Astrocyte (in vitro differentiated cells and primary cell): Measurements from ENCODE around the gene EIF2D. TPM values are rescaled to one million over a fixed set of nuclear protein-coding genes. Genes with fewer than 3 reads are reported as not detected.

ENCODE experiments used
- DNase-seq: peaks from one replicate; pipeline ENCODE4 v3.0.0-alpha.2; 2010; ENCODE audit warnings: low read depth
- FAIRE-seq: peaks from 2 replicates; lab custom pipeline; 2011; peaks lifted over from hg19 to GRCh38; lab: Jason Lieb, UNC
- H2AFZ ChIP-seq: 2 replicates; pipeline ENCODE4 v1.6.0; 2012; ENCODE audit warnings: low read depth, low read length, inconsistent platforms
- H3K27ac ChIP-seq: 2 replicates; pipeline ENCODE4 v1.5.1; 2011; ENCODE audit warnings: low read depth, low read length, inconsistent platforms
- H3K27me3 ChIP-seq: 2 replicates; pipeline ENCODE4 v1.6.0; 2011; ENCODE audit warnings: low read length, inconsistent platforms; ENCODE audit not compliant: insufficient read depth
- H3K36me3 ChIP-seq: 2 replicates; pipeline ENCODE4 v1.5.1; 2011; ENCODE audit warnings: low read length, inconsistent platforms; ENCODE audit not compliant: insufficient read depth
- H3K4me1 ChIP-seq: 2 replicates; pipeline ENCODE4 v1.5.1; 2011; ENCODE audit warnings: low read length, inconsistent platforms; ENCODE audit not compliant: insufficient read depth
- H3K4me2 ChIP-seq: 2 replicates; pipeline ENCODE4 v1.6.0; 2012; ENCODE audit warnings: low read length, inconsistent platforms
- H3K4me3 ChIP-seq: 2 replicates; pipeline ENCODE4 v1.5.1; 2011; ENCODE audit warnings: low read depth, mild to moderate bottlenecking, low read length, inconsistent platforms; ENCODE audit not compliant: insufficient read depth
- H3K79me2 ChIP-seq: 2 replicates; pipeline ENCODE4 v1.6.0; 2012; ENCODE audit warnings: mild to moderate bottlenecking, low read length, inconsistent platforms; ENCODE audit not compliant: insufficient read depth
- H3K9ac ChIP-seq: 2 replicates; pipeline ENCODE4 v1.6.0; 2012; ENCODE audit warnings: mild to moderate bottlenecking, low read length, inconsistent platforms
- H3K9me3 ChIP-seq: 2 replicates; pipeline ENCODE4 v1.5.1; 2012; ENCODE audit warnings: low read depth, mild to moderate bottlenecking, low read length, inconsistent platforms; ENCODE audit not compliant: insufficient read depth
- H4K20me1 ChIP-seq: 2 replicates; pipeline ENCODE4 v1.6.0; 2012; ENCODE audit warnings: low read length, inconsistent platforms; ENCODE audit not compliant: insufficient read depth
- H3K27ac Mint-ChIP-seq: one replicate; pipeline ENCODE4 v1.8.0; 2021; ENCODE audit warnings: mild to moderate bottlenecking, mixed read lengths; ENCODE audit not compliant: unreplicated experiment
- H3K27me3 Mint-ChIP-seq: one replicate; pipeline ENCODE4 v1.8.0; 2021; ENCODE audit warnings: low read depth, mixed read lengths; ENCODE audit not compliant: unreplicated experiment
- H3K36me3 Mint-ChIP-seq: one replicate; pipeline ENCODE4 v1.8.0; 2021; ENCODE audit warnings: low read depth, mixed read lengths; ENCODE audit not compliant: unreplicated experiment
- H3K4me1 Mint-ChIP-seq: one replicate; pipeline ENCODE4 v1.8.0; 2021; ENCODE audit warnings: low read depth, mixed read lengths; ENCODE audit not compliant: unreplicated experiment
- H3K4me3 Mint-ChIP-seq: one replicate; pipeline ENCODE4 v1.8.0; 2021; ENCODE audit warnings: mild to moderate bottlenecking, moderate library complexity, mixed read lengths; ENCODE audit not compliant: unreplicated experiment
- H3K9me3 Mint-ChIP-seq: one replicate; pipeline ENCODE4 v1.8.0; 2021; ENCODE audit warnings: mild to moderate bottlenecking, mixed read lengths; ENCODE audit not compliant: unreplicated experiment
- CTCF ChIP-seq: IDR thresholded peaks from 2 replicates; pipeline ENCODE4 v1.5.1; 2011; ENCODE audit warnings: low read depth, mild to moderate bottlenecking, inconsistent platforms, low read length, moderate library complexity; ENCODE audit not compliant: insufficient read depth
- EZH2 ChIP-seq: IDR thresholded peaks from 2 replicates; pipeline ENCODE4 v1.6.1; 2012; ENCODE audit warnings: mild to moderate bottlenecking, low read length, inconsistent platforms; ENCODE audit not compliant: insufficient read depth
- total RNA-seq: library from RNA; stranded (reverse); gene quantifications from 2 replicates; pipeline ENCODE4 v1.2.1, GENCODE V29; 2021

The EIF2D gene
- total RNA-seq, 1 donor from 2014 or later, result 27.3 TPM

DNA sequence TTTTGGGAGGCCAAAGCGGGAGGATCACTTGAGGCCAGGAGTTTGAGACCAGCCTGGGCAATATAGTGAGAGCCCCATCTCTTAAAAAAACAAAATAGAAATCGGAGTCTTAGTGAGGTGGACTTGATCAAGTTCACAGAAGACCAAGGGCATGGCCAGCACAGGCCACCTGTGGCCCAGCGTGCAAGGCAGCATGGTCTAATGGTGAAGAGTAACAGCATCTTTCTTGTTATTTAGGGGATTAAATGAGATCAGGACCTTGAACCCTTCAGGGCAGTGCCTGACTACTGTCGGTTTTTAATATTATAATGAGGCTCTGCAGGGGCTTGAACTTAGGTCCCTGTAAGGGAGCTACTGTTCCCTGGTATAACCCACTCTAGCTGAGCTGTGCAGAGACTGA is 38.5 kb downstream of the EIF2D start:
- H3K9ac ChIP-seq, result no peak overlapping the region
- Mint-ChIP-seq H3K4me3 (no peak overlapping the region), H3K9me3 (no peaks in the 10 kb centered on the region), H3K27ac (no peak overlapping the region), H3K4me1 (peaks cover 8% of the 10 kb centered on the region), H3K27me3 (peaks cover 13% of the 10 kb centered on the region), H3K36me3 (no peaks in the 10 kb centered on the region)
- no peak overlapping the region for H3K4me2 ChIP-seq
- H4K20me1 ChIP-seq, result no peaks in the 10 kb centered on the region
- H3K27ac ChIP-seq, result no peak overlapping the region
- no peak overlapping the region for H3K4me3 ChIP-seq
- H2AFZ ChIP-seq, result no peak overlapping the region
- H3K4me1 ChIP-seq, result peaks cover 4% of the 10 kb centered on the region
- FAIRE-seq, result no peak
- no peaks in the 10 kb centered on the region for H3K36me3 ChIP-seq
- H3K79me2 ChIP-seq, result no peaks in the 10 kb centered on the region
- TF ChIP-seq CTCF, result no peak
- no peak for TF ChIP-seq EZH2
- H3K9me3 ChIP-seq, result no peaks in the 10 kb centered on the region
- DNase-seq, result no peak
- no peaks in the 10 kb centered on the region for H3K27me3 ChIP-seq

- Histone ChIP-seq H3K79me2 (no peaks in the 10 kb centered on the region), H4K20me1 (no peaks in the 10 kb centered on the region), H3K27ac (no peak overlapping the region), H3K36me3 (no peaks in the 10 kb centered on the region), H3K27me3 (no peaks in the 10 kb centered on the region), H3K4me3 (no peak overlapping the region), H3K9me3 (no peaks in the 10 kb centered on the region), H3K4me1 (peaks cover 4% of the 10 kb centered on the region), H2AFZ (no peak overlapping the region), H3K4me2 (no peak overlapping the region), H3K9ac (no peak overlapping the region)
- no peaks in the 10 kb centered on the region for H3K9me3 Mint-ChIP-seq
- H3K4me3 Mint-ChIP-seq, result no peak overlapping the region
- no peak for FAIRE-seq
- no peaks in the 10 kb centered on the region for H3K36me3 Mint-ChIP-seq
- no peak for DNase-seq
- peaks cover 16% of the 10 kb centered on the region for H3K27me3 Mint-ChIP-seq
- no peak overlapping the region for H3K27ac Mint-ChIP-seq
- peaks cover 8% of the 10 kb centered on the region for H3K4me1 Mint-ChIP-seq
- TF ChIP-seq CTCF (no peak), EZH2 (no peak)
These were observed 38.9 kb downstream of the EIF2D start for GRCh38 chr1:206573319-206573718.

GRCh38 chr1:206572835-206573234 is 39.4 kb downstream of the EIF2D start:
- H3K9me3 Mint-ChIP-seq, result no peaks in the 10 kb centered on the region

More at GRCh38 chr1:206572835-206573234, 39.4 kb downstream of the EIF2D start:
- Histone ChIP-seq H3K79me2 (no peaks in the 10 kb centered on the region), H3K27me3 (no peaks in the 10 kb centered on the region), H3K36me3 (no peaks in the 10 kb centered on the region), H4K20me1 (no peaks in the 10 kb centered on the region), H3K4me1 (peaks cover 4% of the 10 kb centered on the region), H2AFZ (no peak overlapping the region), H3K9me3 (no peaks in the 10 kb centered on the region), H3K27ac (no peak overlapping the region), H3K9ac (no peak overlapping the region), H3K4me3 (no peak overlapping the region), H3K4me2 (no peak overlapping the region)
- Mint-ChIP-seq H3K4me3 (no peak overlapping the region), H3K4me1 (peaks cover 8% of the 10 kb centered on the region), H3K27ac (no peak overlapping the region), H3K27me3 (peaks cover 16% of the 10 kb centered on the region), H3K36me3 (no peaks in the 10 kb centered on the region)
- DNase-seq (no peak), FAIRE-seq (no peak)
- no peak for TF ChIP-seq CTCF
- no peak for TF ChIP-seq EZH2
